OCI-LY7 (cell line): ENCODE data around the gene FHIT.

Source experiments
- CTCF ChIP-seq: fragments of 200-600 bp; sonication (generic); conservative IDR thresholded peaks from 2 replicates; pipeline ENCODE4 v1.5.1; 2014; ENCODE audit warnings: mild to moderate bottlenecking, antibody characterized with exemption, low read length, moderate library complexity, mixed read lengths
- EZH2phosphoT487 ChIP-seq: fragments of 200-600 bp; sonication (generic); IDR thresholded peaks from 2 replicates; pipeline ENCODE4 v1.6.1; 2018; ENCODE audit warnings: low read depth, borderline replicate concordance, mild to moderate bottlenecking, mixed run types, antibody characterized with exemption, low read length, moderate library complexity, mixed read lengths

GRCh38 chr3:59746585-59746984, 1504.7 kb downstream of the FHIT start:
- TF ChIP-seq CTCF, result no peak
- no peak for TF ChIP-seq EZH2phosphoT487
